OCI-LY1 (cell line): ENCODE results near the gene LBH.

Experiments used
- H2AFZ ChIP-seq: fragments of 200-600 bp; sonication (generic), shearing (Covaris generic); 2 replicates; pipeline ENCODE4 v1.6.0; 2014; ENCODE audit warnings: antibody characterized with exemption, mild to moderate bottlenecking, low read length
- H3F3A ChIP-seq: fragments of 200-600 bp; sonication (generic), shearing (Covaris generic); 2 replicates; pipeline ENCODE4 v1.6.0; 2014; ENCODE audit warnings: mild to moderate bottlenecking, antibody characterized with exemption, low read length, moderate library complexity; ENCODE audit not compliant: insufficient read depth
- H3K27ac ChIP-seq: fragments of 200-600 bp; sonication (generic); 2 replicates; pipeline ENCODE4 v1.5.1; 2014; ENCODE audit warnings: low read length, mixed run types, mild to moderate bottlenecking, low read depth; ENCODE audit not compliant: poor library complexity, severe bottlenecking
- H3K27me3 ChIP-seq: fragments of 200-600 bp; sonication (generic); 2 replicates; pipeline ENCODE4 v1.6.0; 2014; ENCODE audit warnings: antibody characterized with exemption, mild to moderate bottlenecking, low read length, moderate library complexity; ENCODE audit not compliant: insufficient read depth
- H3K36me3 ChIP-seq: fragments of 200-600 bp; sonication (generic); 2 replicates; pipeline ENCODE4 v1.6.1; 2014; ENCODE audit warnings: mild to moderate bottlenecking, antibody characterized with exemption, low read length, moderate library complexity, mixed read lengths; ENCODE audit not compliant: insufficient read depth
- H3K4me1 ChIP-seq: fragments of 200-600 bp; sonication (generic); 2 replicates; pipeline ENCODE4 v1.5.1; 2014; ENCODE audit warnings: mild to moderate bottlenecking, low read length, moderate library complexity; ENCODE audit not compliant: insufficient read depth, severe bottlenecking
- H3K4me2 ChIP-seq: fragments of 200-600 bp; sonication (generic), shearing (Covaris generic); 2 replicates; pipeline ENCODE4 v1.6.1; 2014; ENCODE audit warnings: low read length
- H3K4me3 ChIP-seq: fragments of 200-600 bp; sonication (generic); 2 replicates; pipeline ENCODE4 v1.5.1; 2014; ENCODE audit warnings: low read length, low read depth, mild to moderate bottlenecking, mixed read lengths; ENCODE audit not compliant: poor library complexity, severe bottlenecking
- H3K79me2 ChIP-seq: fragments of 200-600 bp; shearing (Covaris generic); 2 replicates; pipeline ENCODE4 v1.6.1; 2016; ENCODE audit warnings: mixed run types, low read length, mixed read lengths; ENCODE audit not compliant: insufficient read depth
- H3K9ac ChIP-seq: fragments of 200-600 bp; sonication (generic), shearing (Covaris generic); 2 replicates; pipeline ENCODE4 v1.6.1; 2014; ENCODE audit warnings: mild to moderate bottlenecking, low read length, mixed read lengths
- H3K9me2 ChIP-seq: fragments of 200-600 bp; sonication (generic), shearing (Covaris generic); 2 replicates; pipeline ENCODE4 v1.6.1; 2014; ENCODE audit warnings: low read depth, mild to moderate bottlenecking, low read length, mixed read lengths
- H3K9me3 ChIP-seq: fragments of 200-600 bp; shearing (Covaris generic); 2 replicates; pipeline ENCODE4 v1.6.1; 2014; ENCODE audit warnings: low read length, mixed read lengths
- H4K20me1 ChIP-seq: fragments of 200-600 bp; sonication (generic), shearing (Covaris generic); 2 replicates; pipeline ENCODE4 v1.6.0; 2016; ENCODE audit warnings: mild to moderate bottlenecking, low read length; ENCODE audit not compliant: insufficient read depth
- CTCF ChIP-seq: fragments of 200-600 bp; sonication (generic), shearing (Covaris generic); IDR thresholded peaks from 2 replicates; pipeline ENCODE4 v1.5.1; 2017; ENCODE audit warnings: mild to moderate bottlenecking, antibody characterized with exemption, low read length, moderate library complexity, mixed read lengths
- EZH2 ChIP-seq: fragments of 200-600 bp; sonication (generic), shearing (Covaris generic); IDR thresholded peaks from 2 replicates; pipeline ENCODE4 v1.8.0; 2017; ENCODE audit warnings: borderline replicate concordance, mixed run types, mild to moderate bottlenecking, antibody characterized with exemption, low read length, moderate library complexity, mixed read lengths

The LBH gene

GRCh38 chr2:30229596-30229995, 1.7 kb upstream of the LBH start:
- Histone ChIP-seq H3F3A (no peaks in the 10 kb centered on the region), H2AFZ (no peak overlapping the region), H3K4me1 (peaks cover 25% of the 10 kb centered on the region), H3K4me3 (no peak overlapping the region), H3K79me2 (no peaks in the 10 kb centered on the region), H3K9me2 (no peaks in the 10 kb centered on the region), H3K9me3 (no peaks in the 10 kb centered on the region), H4K20me1 (no peaks in the 10 kb centered on the region), H3K27ac (no peak overlapping the region), H3K27me3 (peaks cover 6% of the 10 kb centered on the region; the same call in 1 of the 2 replicates), H3K36me3 (no peaks in the 10 kb centered on the region), H3K4me2 (no peak overlapping the region), H3K9ac (no peak overlapping the region)
- TF ChIP-seq EZH2 (no peak), CTCF (no peak)

- Histone ChIP-seq H4K20me1 (no peaks in the 10 kb centered on the region), H3K4me2 (peak overlapping the region; percentile 84), H3F3A (no peaks in the 10 kb centered on the region), H3K9ac (peak overlapping the region; percentile 9; the same call in 1 of the 2 replicates), H3K4me3 (peak overlapping the region; percentile 63), H3K79me2 (no peaks in the 10 kb centered on the region), H3K9me2 (no peaks in the 10 kb centered on the region), H3K36me3 (no peaks in the 10 kb centered on the region), H2AFZ (no peak overlapping the region), H3K9me3 (no peaks in the 10 kb centered on the region), H3K4me1 (peaks cover 17% of the 10 kb centered on the region), H3K27me3 (peaks cover 6% of the 10 kb centered on the region; the same call in 1 of the 2 replicates), H3K27ac (no peak overlapping the region)
- TF ChIP-seq CTCF (no peak), EZH2 (no peak)
These were observed 680 bp upstream of the LBH start for GRCh38 chr2:30230497-30231211.

GRCh38 chr2:30231996-30232800, 864 bp downstream of the LBH start:
- Histone ChIP-seq H4K20me1 (no peaks in the 10 kb centered on the region), H3F3A (no peaks in the 10 kb centered on the region), H3K4me3 (peak overlapping the region; percentile 63), H2AFZ (no peak overlapping the region), H3K27me3 (peaks cover 10% of the 10 kb centered on the region; the same call in 1 of the 2 replicates), H3K36me3 (no peaks in the 10 kb centered on the region), H3K4me1 (peaks cover 17% of the 10 kb centered on the region), H3K9me2 (no peaks in the 10 kb centered on the region), H3K9ac (peak overlapping the region; percentile 33; the same call in 1 of the 2 replicates), H3K79me2 (no peaks in the 10 kb centered on the region), H3K27ac (no peak overlapping the region), H3K4me2 (peak overlapping the region; percentile 84), H3K9me3 (no peaks in the 10 kb centered on the region)
- no peak for TF ChIP-seq CTCF
- no peak for TF ChIP-seq EZH2
